Activated CD4-positive, alpha-beta T cell treated with anti-CD3 and anti-CD28 coated beads for 36 hours (primary cell): Measurements from ENCODE around the gene KCNJ1. TPM values are rescaled to one million over a fixed set of nuclear protein-coding genes. Genes with fewer than 3 reads are reported as not detected.

ENCODE experiments used
- ATAC-seq: fragments of 200-7000 bp; cut with Tn5 transposase; one replicate; pipeline ENCODE4 v1.10.0; 2021; ENCODE audit warnings: mild to moderate bottlenecking, moderate library complexity
- CTCF ChIA-PET: fragments of 350-600 bp; sonication (Branson Sonifier 250); formaldehyde crosslinking; loops from one replicate; lab custom pipeline; 2021; ENCODE audit warnings: antibody characterized with exemption; lab: Charles Lee
- POLR2A ChIA-PET: fragments of 350-600 bp; sonication (Branson Sonifier 250); formaldehyde crosslinking; loops from one replicate; lab custom pipeline; 2021; ENCODE audit warnings: antibody characterized with exemption, inconsistent platforms; lab: Charles Lee
- DNase-seq: peaks from one replicate; pipeline ENCODE4 v3.0.0-alpha.2; 2020
- H3K27ac Mint-ChIP-seq: one replicate; pipeline ENCODE4 v1.8.0; 2021; ENCODE audit warnings: mixed read lengths
- H3K27me3 Mint-ChIP-seq: one replicate; pipeline ENCODE4 v1.8.0; 2021; ENCODE audit warnings: mixed read lengths
- H3K36me3 Mint-ChIP-seq: one replicate; pipeline ENCODE4 v1.8.0; 2021; ENCODE audit warnings: low read depth, mixed read lengths
- H3K4me1 Mint-ChIP-seq: one replicate; pipeline ENCODE4 v1.8.0; 2021; ENCODE audit warnings: mixed read lengths
- H3K4me3 Mint-ChIP-seq: one replicate; pipeline ENCODE4 v1.8.0; 2021; ENCODE audit warnings: mild to moderate bottlenecking, moderate library complexity, mixed read lengths
- H3K9me3 Mint-ChIP-seq: one replicate; pipeline ENCODE4 v1.8.0; 2021; ENCODE audit warnings: low read depth, mixed read lengths
- intact Hi-C, 2 experiments: fragments of 100-400 bp; cut with DNase I in 1 of 2; cut with micrococcal nuclease in 1 of 2; formaldehyde crosslinking; loops; one replicate each; pipeline versions ENCODE4 v1.14.2 to v1.15.1; 2022 to 2024; cut with DNase I, micrococcal nuclease
- total RNA-seq, 2 experiments: library from RNA; stranded (reverse); gene quantifications; one replicate each; pipeline ENCODE4 v1.2.3, GENCODE V29; 2021

Gene KCNJ1
- total RNA-seq, 2 experiments from 2014 or later = not detected

- CTCF ChIA-PET = interaction anchor here (1.1 to 1.6 kb wide), 2 partner anchors 27 to 646 kb away, joined by 4 to 5 read pairs; no protein-coding TSS in a partner anchor
- no peak overlapping the region for H3K4me3 Mint-ChIP-seq
- peaks cover 19% of the 10 kb centered on the region for H3K36me3 Mint-ChIP-seq
- H3K4me1 Mint-ChIP-seq = peaks cover 17% of the 10 kb centered on the region
- H3K9me3 Mint-ChIP-seq = no peaks in the 10 kb centered on the region
- intact Hi-C loops = no loop called here
- POLR2A ChIA-PET = no interaction called here
- no peak overlapping the region for H3K27ac Mint-ChIP-seq
- ATAC-seq (no peak), DNase-seq (no peak)
- H3K27me3 Mint-ChIP-seq = no peaks in the 10 kb centered on the region
Measured at GRCh38 chr11:128803449-128804245, 63.4 kb downstream of the KCNJ1 start.

DNA sequence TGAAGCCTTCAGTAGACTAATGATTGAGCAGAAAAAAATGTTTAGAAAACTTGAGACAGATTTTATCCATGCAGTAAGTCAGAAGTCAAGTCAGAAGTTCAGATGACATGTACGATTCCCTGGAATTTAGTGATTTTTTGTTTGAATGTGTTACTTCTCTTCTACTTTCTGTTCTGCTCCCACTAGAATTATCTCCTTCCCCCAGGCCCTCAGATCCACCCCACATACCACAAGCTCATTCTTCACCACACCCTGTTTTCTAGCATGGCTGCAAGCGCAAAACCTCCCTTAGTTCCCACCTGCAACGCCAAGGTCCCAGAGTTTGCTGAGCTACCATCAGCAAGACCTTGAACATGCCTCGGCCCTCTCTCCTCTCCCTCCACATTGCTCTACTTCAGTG lies 64.1 kb downstream of the KCNJ1 start:
- Mint-ChIP-seq H3K27ac (no peak overlapping the region), H3K4me3 (no peak overlapping the region), H3K36me3 (peaks cover 22% of the 10 kb centered on the region), H3K27me3 (no peaks in the 10 kb centered on the region), H3K9me3 (no peaks in the 10 kb centered on the region), H3K4me1 (peaks cover 17% of the 10 kb centered on the region)
- DNase-seq (no peak), ATAC-seq (no peak)
- ChIA-PET POLR2A (no interaction called here), CTCF (interaction anchor here (1.1 to 1.6 kb wide), 2 partner anchors 28 to 645 kb away, joined by 4 to 5 read pairs; no protein-coding TSS in a partner anchor)
- intact Hi-C loops = no loop called here

DNA sequence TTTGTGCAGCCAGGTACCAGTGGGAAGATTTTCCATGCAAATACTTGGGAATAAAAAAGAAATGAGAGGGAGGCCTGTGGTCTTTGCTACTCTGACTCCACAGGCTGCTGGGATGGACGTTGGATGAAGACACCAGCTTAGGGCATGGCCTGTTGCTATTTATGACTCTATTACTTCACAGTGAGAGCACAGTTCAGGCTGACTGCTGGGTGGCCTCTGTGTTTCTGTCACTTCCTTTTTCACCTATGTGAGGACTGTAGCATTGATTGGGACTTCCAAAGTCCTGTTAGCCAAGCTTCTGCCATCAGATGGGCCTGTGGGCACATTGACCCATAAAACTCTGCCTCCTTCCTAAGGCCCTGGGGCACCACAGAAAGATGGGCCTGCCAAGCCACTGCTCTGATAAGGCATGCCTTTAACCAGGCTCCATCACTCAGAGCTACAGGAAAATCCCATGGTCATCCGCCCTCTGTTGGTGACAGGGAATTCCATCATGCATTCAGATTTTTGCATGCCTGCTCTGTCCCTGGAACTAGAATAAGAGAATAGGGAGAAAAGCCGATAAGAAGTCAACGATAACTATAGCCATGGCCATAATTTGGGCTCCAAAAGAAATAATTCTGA lies 64.6 kb downstream of the KCNJ1 start:
- no peak for ATAC-seq
- ChIA-PET POLR2A (no interaction called here), CTCF (interaction anchor here (0.6 to 1.6 kb wide), 3 partner anchors 28 to 645 kb away, joined by 4 to 5 read pairs (median 4); no protein-coding TSS in a partner anchor)
- Mint-ChIP-seq H3K27ac (no peak overlapping the region), H3K4me1 (peaks cover 17% of the 10 kb centered on the region), H3K27me3 (no peaks in the 10 kb centered on the region), H3K36me3 (peaks cover 18% of the 10 kb centered on the region), H3K4me3 (no peak overlapping the region), H3K9me3 (no peaks in the 10 kb centered on the region)
- DNase-seq = no peak
- intact Hi-C loops = no loop called here

- no peaks in the 10 kb centered on the region for H3K27me3 Mint-ChIP-seq
- no peak overlapping the region for H3K4me3 Mint-ChIP-seq
- no peaks in the 10 kb centered on the region for H3K9me3 Mint-ChIP-seq
- CTCF ChIA-PET = interaction anchor here (0.7 to 1.1 kb wide), 2 partner anchors 10 to 522 kb away, joined by 3 to 5 read pairs; no protein-coding TSS in a partner anchor
- intact Hi-C loops = no loop called here
- no peak overlapping the region for H3K27ac Mint-ChIP-seq
- POLR2A ChIA-PET = no interaction called here
- H3K4me1 Mint-ChIP-seq = peaks cover 11% of the 10 kb centered on the region
- DNase-seq = no peak
- H3K36me3 Mint-ChIP-seq = peaks cover 12% of the 10 kb centered on the region
- no peak for ATAC-seq
Measured at GRCh38 chr11:128800871-128801417, 66.2 kb downstream of the KCNJ1 start.

DNA sequence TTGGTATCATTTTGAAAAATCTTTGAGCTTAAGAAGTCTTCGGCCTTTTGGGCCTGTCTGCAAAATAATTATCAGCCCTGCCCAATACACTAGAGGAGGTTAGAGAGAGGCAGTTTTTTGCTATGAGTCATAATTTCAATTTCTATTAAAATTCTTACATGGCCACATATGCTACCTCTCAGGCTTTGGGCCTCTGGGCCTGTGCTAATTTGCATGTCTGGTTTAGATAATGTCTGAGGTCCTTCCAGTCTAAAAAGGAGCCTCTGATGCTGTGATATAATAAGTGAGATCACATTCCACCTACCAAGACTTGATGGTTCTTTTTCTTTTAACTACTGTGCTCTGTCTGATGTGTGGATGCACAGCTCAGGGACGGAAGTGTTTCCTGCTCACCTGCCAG lies 70.8 kb downstream of the KCNJ1 start:
- Mint-ChIP-seq H3K4me3 (no peak overlapping the region), H3K27ac (no peak overlapping the region), H3K27me3 (no peaks in the 10 kb centered on the region), H3K4me1 (peaks cover 10% of the 10 kb centered on the region), H3K9me3 (no peaks in the 10 kb centered on the region), H3K36me3 (peaks cover 19% of the 10 kb centered on the region)
- CTCF ChIA-PET = no interaction called here
- no peak for ATAC-seq
- no peak for DNase-seq
- intact Hi-C loops = no loop called here
- POLR2A ChIA-PET = no interaction called here

- ChIA-PET POLR2A (interaction anchor here (0.7 kb wide), 1 partner anchor 768 kb away, joined by 3 read pairs; no protein-coding TSS in a partner anchor), CTCF (interaction anchor here (0.7 to 2.4 kb wide), 2 partner anchors 597 to 618 kb away, joined by 3 to 5 read pairs; no protein-coding TSS in a partner anchor)
- Mint-ChIP-seq H3K36me3 (peaks cover 25% of the 10 kb centered on the region), H3K27ac (no peak overlapping the region), H3K9me3 (no peaks in the 10 kb centered on the region), H3K4me3 (no peak overlapping the region), H3K4me1 (peaks cover 2% of the 10 kb centered on the region), H3K27me3 (no peaks in the 10 kb centered on the region)
- DNase-seq = no peak
- intact Hi-C loops = no loop called here
- no peak for ATAC-seq
Measured at GRCh38 chr11:128790196-128790595, 76.9 kb downstream of the KCNJ1 start.

DNA sequence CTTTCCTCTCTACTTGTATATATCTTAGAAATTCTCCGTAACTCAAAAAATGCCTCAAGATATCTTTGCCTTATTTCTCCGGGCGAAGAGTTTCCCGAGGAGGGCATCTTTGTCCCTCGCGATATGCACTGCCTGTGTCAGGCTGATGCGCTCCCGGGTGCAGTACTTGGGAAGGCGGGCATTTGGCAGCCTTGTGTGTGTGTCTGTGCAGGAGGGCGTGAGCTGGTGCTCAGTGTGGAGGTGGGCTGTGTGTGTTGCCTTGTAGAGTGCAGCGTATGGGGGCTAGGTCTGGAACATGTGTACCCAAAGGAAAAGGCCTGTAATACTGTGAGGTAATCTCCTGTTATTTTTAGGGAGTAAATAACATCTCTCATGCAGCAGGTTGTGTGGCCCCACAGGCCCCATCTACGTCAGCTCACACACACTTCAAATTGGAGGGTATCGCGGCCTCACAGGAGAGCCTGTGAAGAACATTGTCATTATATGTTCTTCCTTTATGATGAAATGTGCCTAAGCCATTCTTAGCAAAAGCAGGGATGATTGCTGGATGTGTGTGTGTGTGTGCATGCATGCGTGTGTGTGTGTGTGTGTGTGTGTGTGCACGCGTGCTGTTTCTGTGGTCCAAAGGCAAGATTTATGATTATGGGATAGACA lies 77.5 kb downstream of the KCNJ1 start:
- ChIA-PET CTCF (interaction anchor here (0.7 to 2.4 kb wide), 2 partner anchors 598 to 617 kb away, joined by 3 to 5 read pairs; no protein-coding TSS in a partner anchor), POLR2A (interaction anchor here (0.7 kb wide), 1 partner anchor 768 kb away, joined by 3 read pairs; no protein-coding TSS in a partner anchor)
- no peak for DNase-seq
- H3K4me3 Mint-ChIP-seq = no peak overlapping the region
- intact Hi-C loops = no loop called here
- peaks cover 1% of the 10 kb centered on the region for H3K4me1 Mint-ChIP-seq
- peaks cover 27% of the 10 kb centered on the region for H3K36me3 Mint-ChIP-seq
- no peak for ATAC-seq
- H3K27me3 Mint-ChIP-seq = no peaks in the 10 kb centered on the region
- H3K27ac Mint-ChIP-seq = no peak overlapping the region
- no peaks in the 10 kb centered on the region for H3K9me3 Mint-ChIP-seq

Other genes with a start within 250 kb of the KCNJ1 start
- 10 to 100 TPM; 40.4 to 57.0 TPM for gene FLI1, start 173.2 kb downstream of the KCNJ1 start, total RNA-seq
- gene KCNJ5, start 24.1 kb upstream of the KCNJ1 start, total RNA-seq = not detected
- gene TP53AIP1, start 75.6 kb upstream of the KCNJ1 start, total RNA-seq = not detected